Chondrocyte (in vitro differentiated cells): ENCODE data around the gene TRIM24. TPM values are rescaled to one million over a fixed set of nuclear protein-coding genes. Genes with fewer than 3 reads are reported as not detected.

Source experiments
- DNase-seq: peaks from one replicate; pipeline ENCODE4 v3.0.0; 2021; ENCODE audit warnings: mixed read lengths, low spot score
- H3K27ac Mint-ChIP-seq: one replicate; pipeline ENCODE4 v1.8.0; 2021; ENCODE audit warnings: mild to moderate bottlenecking, moderate library complexity, mixed read lengths; ENCODE audit not compliant: unreplicated experiment
- H3K27me3 Mint-ChIP-seq: 2 replicates; pipeline ENCODE4 v1.8.0; 2021; ENCODE audit warnings: low read depth, mixed read lengths
- H3K36me3 Mint-ChIP-seq: 2 replicates; pipeline ENCODE4 v1.8.0; 2021; ENCODE audit warnings: low read depth, mixed read lengths
- H3K4me1 Mint-ChIP-seq: 2 replicates; pipeline ENCODE4 v1.8.0; 2021; ENCODE audit warnings: low read depth, mild to moderate bottlenecking, mixed read lengths
- H3K4me3 Mint-ChIP-seq: one replicate; pipeline ENCODE4 v1.8.0; 2021; ENCODE audit warnings: mild to moderate bottlenecking, moderate library complexity, mixed read lengths; ENCODE audit not compliant: unreplicated experiment
- H3K9me3 Mint-ChIP-seq: 2 replicates; pipeline ENCODE4 v1.8.0; 2021; ENCODE audit warnings: low read depth, mixed read lengths
- total RNA-seq: library from RNA; stranded (reverse); gene quantifications from 3 replicates; pipeline ENCODE4 v1.2.1, GENCODE V29; 2021
- TF ChIP-seq, protein P1 (sequence below): fragments of 200-600 bp; sonication (generic); IDR thresholded peaks from 2 replicates; pipeline ENCODE4 v1.5.0; 2021; ENCODE audit warnings: antibody characterized with exemption, mild to moderate bottlenecking, moderate library complexity

Gene TRIM24
- total RNA-seq, 1 donor from 2014 or later, result 31.6 TPM

- no peaks in the 10 kb centered on the region for H3K27me3 Mint-ChIP-seq
- DNase-seq, result no peak
- H3K4me3 Mint-ChIP-seq, result no peak overlapping the region
- H3K36me3 Mint-ChIP-seq, result no peaks in the 10 kb centered on the region
- TF ChIP-seq, protein P1, sequence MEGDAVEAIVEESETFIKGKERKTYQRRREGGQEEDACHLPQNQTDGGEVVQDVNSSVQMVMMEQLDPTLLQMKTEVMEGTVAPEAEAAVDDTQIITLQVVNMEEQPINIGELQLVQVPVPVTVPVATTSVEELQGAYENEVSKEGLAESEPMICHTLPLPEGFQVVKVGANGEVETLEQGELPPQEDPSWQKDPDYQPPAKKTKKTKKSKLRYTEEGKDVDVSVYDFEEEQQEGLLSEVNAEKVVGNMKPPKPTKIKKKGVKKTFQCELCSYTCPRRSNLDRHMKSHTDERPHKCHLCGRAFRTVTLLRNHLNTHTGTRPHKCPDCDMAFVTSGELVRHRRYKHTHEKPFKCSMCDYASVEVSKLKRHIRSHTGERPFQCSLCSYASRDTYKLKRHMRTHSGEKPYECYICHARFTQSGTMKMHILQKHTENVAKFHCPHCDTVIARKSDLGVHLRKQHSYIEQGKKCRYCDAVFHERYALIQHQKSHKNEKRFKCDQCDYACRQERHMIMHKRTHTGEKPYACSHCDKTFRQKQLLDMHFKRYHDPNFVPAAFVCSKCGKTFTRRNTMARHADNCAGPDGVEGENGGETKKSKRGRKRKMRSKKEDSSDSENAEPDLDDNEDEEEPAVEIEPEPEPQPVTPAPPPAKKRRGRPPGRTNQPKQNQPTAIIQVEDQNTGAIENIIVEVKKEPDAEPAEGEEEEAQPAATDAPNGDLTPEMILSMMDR, result no peak
- H3K4me1 Mint-ChIP-seq, result peaks cover 49% of the 10 kb centered on the region
- no peaks in the 10 kb centered on the region for H3K9me3 Mint-ChIP-seq
- no peak overlapping the region for H3K27ac Mint-ChIP-seq
Measured at GRCh38 chr7:138470391-138471157, 10.5 kb downstream of the TRIM24 start.

GRCh38 chr7:138472292-138473079 is 12.4 kb downstream of the TRIM24 start:
- Mint-ChIP-seq H3K27ac (peak overlapping the region; percentile 2), H3K36me3 (no peaks in the 10 kb centered on the region), H3K9me3 (no peaks in the 10 kb centered on the region), H3K4me3 (no peak overlapping the region), H3K27me3 (no peaks in the 10 kb centered on the region), H3K4me1 (peaks cover 44% of the 10 kb centered on the region)
- TF ChIP-seq, protein P1, result no peak
- DNase-seq, result no peak

DNA sequence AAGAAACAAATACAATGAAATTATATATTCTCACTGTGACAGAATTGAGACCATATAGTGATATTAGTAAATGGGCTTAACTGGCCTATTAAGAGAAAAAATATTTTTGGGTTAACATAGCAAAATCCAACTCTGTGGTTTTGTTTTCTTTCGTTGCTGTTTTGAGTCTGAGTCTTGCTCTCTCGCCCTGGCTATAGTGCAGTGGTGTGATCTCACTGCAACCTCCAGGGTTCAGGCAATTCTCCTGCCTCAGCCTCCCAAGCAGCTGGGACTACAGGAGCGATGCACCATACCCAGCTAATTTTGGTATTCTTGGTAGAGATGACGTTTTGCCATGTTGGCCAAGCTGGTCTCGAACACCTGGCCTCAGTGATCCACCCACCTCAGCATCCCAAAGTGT is 15.3 kb downstream of the TRIM24 start:
- TF ChIP-seq, protein P1, result no peak
- Mint-ChIP-seq H3K27ac (no peak overlapping the region), H3K4me1 (peaks cover 40% of the 10 kb centered on the region), H3K9me3 (no peaks in the 10 kb centered on the region), H3K4me3 (no peak overlapping the region), H3K36me3 (no peaks in the 10 kb centered on the region), H3K27me3 (no peaks in the 10 kb centered on the region)
- no peak for DNase-seq

- DNase-seq, result no peak
- Mint-ChIP-seq H3K9me3 (no peaks in the 10 kb centered on the region), H3K36me3 (no peaks in the 10 kb centered on the region), H3K4me1 (peaks cover 46% of the 10 kb centered on the region), H3K27ac (peak overlapping the region; percentile 43), H3K27me3 (no peaks in the 10 kb centered on the region), H3K4me3 (no peak overlapping the region)
- TF ChIP-seq, protein P1, result no peak
Measured at GRCh38 chr7:138477081-138477578, 17.1 kb downstream of the TRIM24 start.

DNA sequence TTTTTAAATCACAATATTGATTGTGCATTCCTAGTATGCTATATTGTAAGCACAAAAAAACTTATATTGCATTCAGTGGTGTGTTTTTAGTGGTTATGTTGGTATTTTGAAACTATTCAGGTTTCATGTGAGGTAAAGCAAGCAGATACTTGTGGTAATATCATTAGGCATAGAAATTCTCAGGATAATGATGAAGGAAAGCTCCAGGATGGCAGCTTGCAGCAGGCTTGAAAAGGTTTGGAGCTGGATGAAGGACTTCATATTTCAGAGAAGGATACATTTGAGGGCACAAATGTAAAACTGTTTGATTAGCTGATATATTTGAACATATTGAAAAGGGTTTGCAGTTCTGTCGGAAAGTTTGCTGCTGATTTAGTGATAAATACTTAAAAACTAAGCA is 17.5 kb downstream of the TRIM24 start:
- Mint-ChIP-seq H3K4me1 (peaks cover 45% of the 10 kb centered on the region), H3K27ac (peak overlapping the region; percentile 12), H3K36me3 (no peaks in the 10 kb centered on the region), H3K27me3 (no peaks in the 10 kb centered on the region), H3K4me3 (no peak overlapping the region), H3K9me3 (no peaks in the 10 kb centered on the region)
- no peak for DNase-seq
- TF ChIP-seq, protein P1, result no peak
